GM03348 (cell line): ENCODE results near the gene RAD9B.
"Not testable (repeated sequence)": the region's sequence is repeated elsewhere in the genome, so short reads cannot be mapped to it uniquely, and the experiment has no call there.

Experiments
- DNase-seq: peaks from one replicate; pipeline ENCODE4 v3.0.0; 2012; ENCODE audit warnings: low spot score

Gene RAD9B

DNA sequence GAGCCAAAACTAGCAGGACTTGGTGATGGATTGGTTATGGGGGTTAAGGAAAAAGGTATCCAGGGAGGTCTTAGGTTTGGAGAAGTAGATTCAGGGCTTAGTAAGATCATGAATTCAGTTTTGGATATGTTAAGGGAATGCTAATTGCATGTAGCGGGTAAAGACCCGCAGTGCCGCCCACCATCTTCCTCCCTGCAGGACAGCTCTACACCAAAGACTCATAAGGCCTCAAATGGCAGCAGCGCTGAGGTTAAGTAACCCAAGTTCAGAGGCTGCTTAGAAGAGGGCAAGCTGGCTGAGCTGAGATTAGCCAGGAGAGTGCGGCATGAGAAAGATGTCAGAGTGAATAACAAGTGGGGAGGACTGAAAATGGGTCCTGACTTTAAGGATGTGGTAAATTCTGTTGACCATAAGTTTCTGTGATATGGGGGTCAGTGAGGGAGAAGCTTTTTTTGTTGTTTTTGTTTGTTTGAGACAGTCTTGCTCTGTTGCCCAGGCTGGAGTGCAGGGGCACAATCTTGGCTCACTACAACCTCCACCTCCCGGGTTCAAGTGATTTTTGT, 26.2 kb downstream of the RAD9B start:
- DNase-seq: no peak

GRCh38 chr12:110530511-110530910, 28.4 kb downstream of the RAD9B start:
- no peak for DNase-seq

DNA sequence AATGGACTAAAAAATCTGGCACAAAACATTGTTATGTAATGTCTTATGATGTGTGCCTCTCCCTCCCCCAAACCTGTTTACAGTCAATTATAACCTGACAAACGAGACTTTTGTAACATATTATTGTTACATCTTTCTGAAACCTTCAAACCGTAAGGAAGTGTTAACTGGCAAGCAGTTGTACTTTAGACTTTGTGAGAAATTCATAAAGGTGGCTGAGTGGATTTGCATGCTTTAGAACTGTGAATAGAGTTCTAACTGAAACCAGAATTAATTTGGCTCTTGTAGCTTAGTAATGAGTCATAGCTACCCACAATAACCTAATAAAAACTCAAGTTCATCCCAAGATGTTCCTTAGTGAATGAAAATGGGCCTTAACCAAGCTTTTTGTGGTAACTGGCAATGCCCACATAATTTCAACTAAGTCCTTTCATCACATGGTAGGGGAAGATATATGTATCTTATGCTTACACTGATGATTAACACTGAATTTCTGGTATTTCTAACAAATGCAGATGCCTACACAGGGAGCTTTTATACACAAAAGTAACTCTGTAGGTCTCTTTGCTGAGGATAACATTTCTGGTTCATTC, 29.7 kb downstream of the RAD9B start:
- DNase-seq: peak; percentile 62

DNA sequence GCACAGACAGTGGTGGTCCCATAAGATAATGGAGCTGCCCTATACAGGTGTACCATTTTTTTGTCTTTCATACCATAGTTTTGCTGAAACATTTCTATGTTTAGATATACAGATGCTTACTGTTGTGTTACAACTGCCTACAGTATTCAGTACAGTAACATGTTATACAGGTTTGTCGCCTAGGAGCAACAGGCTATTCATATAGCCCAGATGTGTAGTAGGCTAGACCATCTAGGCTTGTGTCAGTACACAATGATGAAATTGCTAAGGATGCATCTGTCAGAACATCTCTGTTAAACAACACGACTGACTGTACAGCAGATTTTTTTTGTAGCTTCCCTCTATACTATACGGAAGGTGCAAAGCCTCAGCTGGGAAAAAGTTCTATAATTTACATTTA, 30.5 kb downstream of the RAD9B start:
- DNase-seq: no peak

DNA sequence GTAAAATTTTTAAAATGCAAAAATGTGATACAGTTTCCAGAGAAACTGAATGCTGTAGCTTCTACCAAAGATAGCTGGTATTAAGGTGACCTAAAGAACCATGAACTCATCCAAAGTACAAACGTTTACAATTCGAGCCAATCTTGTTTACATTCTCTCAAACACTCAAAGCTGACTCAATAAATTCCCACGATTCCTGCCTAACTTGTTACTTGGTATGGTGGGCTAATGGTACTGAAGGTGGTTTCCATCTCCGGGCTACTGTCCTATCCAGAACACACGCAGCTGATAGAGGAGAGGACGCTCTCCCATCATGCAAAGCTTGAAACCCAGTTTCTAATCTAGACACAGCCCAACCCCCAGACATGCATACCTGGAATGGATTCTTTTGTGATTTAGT, 31.5 kb downstream of the RAD9B start:
- no peak for DNase-seq

- DNase-seq: no peak
Observed at GRCh38 chr12:110534811-110535210, 32.7 kb downstream of the RAD9B start.

DNA sequence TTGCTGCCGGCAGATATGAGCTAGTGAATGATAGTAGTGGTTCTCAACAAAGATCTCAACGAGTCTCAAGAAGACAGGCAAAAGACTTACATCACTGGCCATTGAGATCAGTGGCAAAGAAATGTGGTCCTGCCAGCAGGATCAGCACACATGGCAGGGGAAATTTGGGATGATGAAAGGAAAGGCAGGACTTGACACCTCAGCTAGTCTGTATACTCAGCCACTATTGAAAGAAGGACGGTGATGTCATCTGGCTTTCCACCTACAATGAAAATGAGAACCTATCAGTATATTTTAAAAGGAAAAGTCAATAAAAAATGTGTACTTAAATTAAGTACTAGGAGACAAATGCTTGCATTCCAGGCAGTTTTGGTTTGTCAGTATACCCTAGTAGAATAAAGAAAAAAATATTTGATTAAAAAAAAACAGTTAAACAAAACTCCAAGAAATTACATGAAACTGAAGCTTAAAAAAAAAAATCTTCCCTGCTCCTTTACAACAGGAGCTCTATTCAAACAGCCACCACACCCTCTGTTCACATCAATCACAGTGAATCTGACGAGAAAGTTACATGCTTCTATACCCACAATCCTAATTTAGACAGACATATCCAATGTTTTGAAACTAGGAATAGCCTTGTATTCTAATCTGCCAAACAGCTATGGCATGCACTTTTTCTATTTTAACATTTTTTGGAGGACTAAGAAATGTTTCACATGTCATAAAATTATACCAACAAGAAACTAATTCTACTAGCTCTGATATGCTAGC, 34.9 kb downstream of the RAD9B start:
- no peak for DNase-seq

- DNase-seq: no peak
Observed at GRCh38 chr12:110537605-110538409, 35.7 kb downstream of the RAD9B start.

DNA sequence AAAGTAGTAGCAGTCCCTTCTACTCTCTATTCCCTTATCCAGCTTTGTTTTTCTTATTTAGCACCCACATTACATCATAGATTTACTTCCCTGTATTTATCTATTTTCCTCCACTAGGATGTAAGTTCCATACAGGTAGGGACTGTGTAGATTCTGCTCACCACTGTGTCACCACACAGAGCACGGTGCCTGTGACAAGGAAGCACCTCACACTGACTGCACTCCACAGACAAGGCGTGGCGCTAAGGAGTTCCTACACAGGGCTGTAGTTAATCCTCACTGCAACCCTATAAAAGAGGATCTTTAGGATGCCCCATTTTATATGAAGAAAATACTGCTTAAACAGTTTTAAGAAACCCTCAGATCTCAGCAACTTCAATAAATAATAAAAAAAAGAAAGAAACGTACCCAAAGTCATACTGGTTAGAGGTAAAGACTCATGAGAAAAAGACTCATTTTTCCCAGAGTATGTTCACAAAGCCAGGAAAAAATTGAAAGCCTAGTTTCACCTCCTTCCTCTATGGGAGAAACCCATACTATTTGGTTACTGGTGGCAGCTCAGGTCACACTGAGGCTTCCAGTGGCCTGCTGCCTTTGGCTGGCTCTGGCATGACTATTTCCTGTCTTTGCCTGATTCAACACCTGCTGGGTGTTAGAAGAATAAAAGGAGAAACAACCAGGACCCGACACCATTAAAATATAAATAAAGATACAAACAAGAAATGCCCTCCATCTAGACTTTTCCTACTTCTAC, 36.9 kb downstream of the RAD9B start:
- no peak for DNase-seq

- no peak for DNase-seq
Observed at GRCh38 chr12:110540048-110540447, 37.9 kb downstream of the RAD9B start.

DNA sequence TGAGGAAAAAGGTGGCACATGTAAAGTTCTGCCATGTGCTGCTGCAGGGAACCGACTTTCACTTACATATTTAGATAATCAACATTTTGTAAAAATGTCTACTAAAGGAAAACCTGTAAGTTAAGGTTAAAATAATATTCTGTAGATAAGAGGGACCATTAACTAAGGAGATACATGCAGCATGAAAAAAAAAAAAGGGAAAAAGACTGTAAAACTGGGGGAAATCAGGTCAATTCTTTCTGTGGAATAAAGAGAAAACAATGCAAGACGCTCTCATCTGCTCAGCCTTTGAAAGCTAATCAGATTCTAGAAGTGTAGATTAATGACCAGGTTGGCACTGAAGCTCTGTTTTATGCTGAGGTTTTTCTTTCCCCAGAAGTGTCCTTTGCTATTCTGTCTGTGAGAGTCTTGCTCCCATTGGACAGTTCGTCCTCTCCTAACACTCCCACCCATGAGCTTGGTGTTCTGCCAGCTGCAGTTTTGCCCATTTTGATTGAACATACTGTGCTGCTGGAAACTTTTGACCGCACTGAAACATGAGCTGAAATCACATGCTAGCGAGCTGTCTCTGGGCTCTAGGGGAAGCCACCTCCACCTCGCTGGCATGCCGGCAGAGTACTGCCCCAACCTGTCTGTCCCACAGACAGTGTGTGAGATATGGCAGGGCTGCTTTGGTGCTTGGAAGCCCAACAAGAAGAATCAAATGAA, 41.3 kb downstream of the RAD9B start:
- no peak for DNase-seq

GRCh38 chr12:110543965-110544364, 41.8 kb downstream of the RAD9B start:
- DNase-seq: no peak

DNA sequence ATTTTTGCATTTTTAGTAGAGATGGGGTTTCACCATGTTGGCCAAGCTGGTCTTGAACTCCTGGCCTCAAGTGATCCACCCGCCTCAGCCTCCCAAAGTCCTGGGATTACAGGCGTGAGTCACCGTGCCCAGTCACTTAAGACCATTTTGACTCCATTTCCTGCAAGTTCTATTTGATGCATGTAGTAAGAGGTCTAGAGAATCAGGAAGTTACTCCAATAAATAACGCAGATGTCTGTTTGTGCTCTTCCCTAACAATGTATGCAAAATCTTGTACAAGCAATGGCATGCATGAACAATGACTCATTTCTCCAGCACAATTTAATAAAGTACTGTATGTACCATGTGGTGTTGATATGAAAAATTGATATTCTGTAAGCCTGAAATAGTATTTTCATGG, 43.1 kb downstream of the RAD9B start:
- DNase-seq: not testable (repeated sequence)

DNA sequence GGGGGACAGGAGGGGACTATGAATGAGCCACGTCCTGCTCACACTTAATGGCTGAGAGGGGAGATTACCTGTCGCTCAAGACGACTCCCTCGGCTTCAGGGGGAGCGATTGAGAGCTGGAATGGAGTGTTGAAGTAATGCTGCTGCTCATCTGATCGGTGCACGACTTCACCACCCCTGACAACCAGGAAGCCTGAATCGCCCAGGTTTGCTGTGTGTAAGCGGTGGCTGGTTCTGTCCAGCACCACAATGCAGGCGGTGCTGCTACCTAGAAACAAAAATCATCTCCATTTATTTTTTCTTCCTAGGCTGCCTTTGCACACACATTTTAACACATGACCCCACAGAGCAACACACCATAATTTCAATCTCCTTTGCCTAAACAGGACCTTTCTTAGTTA, 43.7 kb downstream of the RAD9B start:
- DNase-seq: no peak

GRCh38 chr12:110546339-110546738, 44.2 kb downstream of the RAD9B start:
- peak; percentile 78 for DNase-seq

GRCh38 chr12:110547090-110547489, 45.0 kb downstream of the RAD9B start:
- DNase-seq: no peak

GRCh38 chr12:110548678-110549077, 46.5 kb downstream of the RAD9B start:
- DNase-seq: no peak

GRCh38 chr12:110549716-110550115, 47.6 kb downstream of the RAD9B start:
- no peak for DNase-seq

DNA sequence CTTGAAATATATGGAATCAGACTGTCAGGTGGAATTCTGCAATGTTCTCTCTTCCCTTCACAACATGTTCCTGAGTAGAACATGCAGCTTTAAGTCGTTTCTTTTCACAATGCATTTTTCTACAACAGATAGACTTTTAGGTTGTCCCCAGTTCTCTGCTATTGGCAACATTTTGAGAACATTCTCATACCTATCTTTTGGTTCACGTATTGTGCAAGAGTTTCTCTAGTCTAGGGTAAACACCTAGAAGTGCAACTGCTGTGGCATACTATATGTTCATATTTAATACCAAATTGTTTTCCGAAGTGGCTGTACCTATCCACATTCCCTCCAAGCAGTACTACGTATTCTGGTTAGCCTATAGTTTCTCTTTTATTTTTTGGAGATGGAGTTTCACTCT, 48.9 kb downstream of the RAD9B start:
- no peak for DNase-seq
